GM21529 (cell line): ENCODE data around the gene TTC8.

Source experiments
- ATAC-seq: cut with Tn5 transposase; IDR thresholded peaks from one replicate; pipeline ENCODE4 v1.9.1; 2021; ENCODE audit not compliant: unreplicated experiment

The TTC8 gene

GRCh38 chr14:88864198-88864597, 39.7 kb downstream of the TTC8 start:
- no peak for ATAC-seq

GRCh38 chr14:88866305-88866704, 41.9 kb downstream of the TTC8 start:
- ATAC-seq: no peak

GRCh38 chr14:88868558-88869159, 44.2 kb downstream of the TTC8 start:
- peak; percentile 69 for ATAC-seq

GRCh38 chr14:88870777-88871176, 46.3 kb downstream of the TTC8 start:
- no peak for ATAC-seq

- no peak for ATAC-seq
Observed at GRCh38 chr14:88871429-88871828, 47.0 kb downstream of the TTC8 start.

- ATAC-seq: no peak
Observed at GRCh38 chr14:88872976-88873375, 48.5 kb downstream of the TTC8 start.

- ATAC-seq: no peak
Observed at GRCh38 chr14:88877192-88877591, 52.7 kb downstream of the TTC8 start.

- ATAC-seq: no peak
Observed at GRCh38 chr14:88879022-88879421, 54.6 kb downstream of the TTC8 start.

GRCh38 chr14:88882236-88882635, 57.8 kb downstream of the TTC8 start:
- ATAC-seq: no peak

GRCh38 chr14:88895116-88895515, 70.7 kb downstream of the TTC8 start:
- no peak for ATAC-seq

GRCh38 chr14:88901189-88901588, 76.7 kb downstream of the TTC8 start:
- no peak for ATAC-seq

- no peak for ATAC-seq
Observed at GRCh38 chr14:88901991-88902390, 77.5 kb downstream of the TTC8 start.

- ATAC-seq: no peak
Observed at GRCh38 chr14:88902850-88903249, 78.4 kb downstream of the TTC8 start.

- ATAC-seq: no peak
Observed at GRCh38 chr14:88904206-88904647, 79.8 kb downstream of the TTC8 start.

- no peak for ATAC-seq
Observed at GRCh38 chr14:88904864-88905263, 80.4 kb downstream of the TTC8 start.

- ATAC-seq: no peak
Observed at GRCh38 chr14:88908216-88908615, 83.8 kb downstream of the TTC8 start.

- no peak for ATAC-seq
Observed at GRCh38 chr14:88910386-88910785, 85.9 kb downstream of the TTC8 start.

GRCh38 chr14:88911809-88912208, 87.4 kb downstream of the TTC8 start:
- no peak for ATAC-seq

- no peak for ATAC-seq
Observed at GRCh38 chr14:88914956-88915355, 90.5 kb downstream of the TTC8 start.

GRCh38 chr14:88919502-88919901, 95.1 kb downstream of the TTC8 start:
- ATAC-seq: no peak
